Renal cortex interstitium (tissue), 11 donors: ENCODE data around the gene MSRB2. TPM values are rescaled to one million over a fixed set of nuclear protein-coding genes. Genes with fewer than 3 reads are reported as not detected.
A peak's percentile ranks its signal among the peaks of the same experiment; 100 is the strongest.
"Not testable (repeated sequence)": the region's sequence is repeated elsewhere in the genome, so short reads cannot be mapped to it uniquely, and the experiment has no call there.

Source experiments
- DNase-seq, 11 donors: peaks; one replicate each; pipeline ENCODE4 v3.0.0-alpha.2; 2013; ENCODE audit warnings: low read depth in 9 of 11, low spot score in 4 of 11; ENCODE audit errors: extremely low read depth in 1 of 11
- polyA plus RNA-seq, 3 donors: library from polyadenylated mRNA; unstranded; fragments of 120-200 nt; gene quantifications; one replicate each; pipeline ENCODE4 v1.2.1, GENCODE V29; 2013; ENCODE audit not compliant: insufficient read length in 3 of 3

The MSRB2 gene
- polyA plus RNA-seq, 3 donors: 43.9 to 51.5 (median 45.9) TPM

- DNase-seq: no peak
These were observed 30.0 kb upstream of the MSRB2 start for GRCh38 chr10:23065181-23065948.

DNA sequence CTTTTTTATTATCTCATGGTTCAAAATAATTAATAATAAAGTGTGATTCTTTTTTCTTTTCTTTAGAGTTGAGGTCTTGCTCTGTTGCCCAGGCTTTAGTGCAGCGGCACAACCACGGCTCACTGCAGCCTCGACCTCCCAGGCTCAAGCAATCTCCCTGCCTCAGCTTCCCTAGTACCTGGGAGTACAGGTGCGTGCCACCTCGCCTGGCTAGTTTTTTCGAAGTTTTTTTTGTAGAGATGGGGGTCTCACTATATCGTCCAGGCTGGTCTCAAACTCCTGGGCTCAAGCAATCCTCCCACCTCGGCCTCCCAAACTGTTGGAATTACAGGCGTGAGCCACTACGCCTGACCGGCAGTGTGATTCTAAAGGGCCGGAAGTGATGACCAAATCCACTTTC is 28.0 kb upstream of the MSRB2 start:
- DNase-seq: no peak

GRCh38 chr10:23067939-23068775 is 27.2 kb upstream of the MSRB2 start:
- DNase-seq: peak in 5 of 11 donors; percentile 62 to 78 (median 71)

- no peak for DNase-seq
These were observed 26.2 kb upstream of the MSRB2 start for GRCh38 chr10:23069019-23069815.

DNA sequence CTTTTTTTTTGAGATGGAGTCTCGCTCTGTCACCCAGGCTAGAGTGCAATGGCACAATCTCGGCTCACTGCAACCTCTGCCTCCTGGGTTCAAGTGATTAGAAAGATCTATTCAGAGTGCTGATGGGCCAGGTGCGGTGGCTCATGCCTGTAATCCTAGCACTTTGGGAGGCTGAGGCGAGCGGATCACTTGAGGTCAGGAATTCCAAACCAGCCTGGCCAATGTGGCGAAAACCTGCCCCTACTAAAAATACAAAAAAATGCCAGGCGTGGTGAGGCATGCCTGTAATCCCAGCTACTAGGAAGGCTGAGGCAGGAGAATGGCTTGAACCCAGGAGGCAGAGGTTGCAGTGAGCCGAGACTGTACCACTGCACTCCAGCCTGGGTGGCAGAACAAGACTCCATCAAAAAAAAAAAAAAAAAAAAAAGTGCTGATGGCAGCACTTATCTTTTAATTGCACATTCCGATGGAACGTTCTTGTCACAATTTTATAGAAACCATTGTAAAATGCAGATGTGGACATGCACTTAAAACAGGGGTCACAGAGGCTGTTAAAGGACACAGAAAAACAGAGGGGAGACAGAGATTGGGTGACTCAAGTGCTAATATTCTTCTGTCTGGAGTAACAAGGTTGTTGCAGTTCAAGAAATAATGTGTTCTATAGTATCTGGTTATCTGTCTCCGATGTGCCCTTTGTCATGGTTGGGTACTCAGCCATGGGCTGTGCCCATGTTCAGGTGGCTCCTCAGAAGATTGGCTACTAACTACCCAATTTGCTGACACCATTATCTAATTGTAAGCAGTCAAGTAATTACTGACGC is 25.1 kb upstream of the MSRB2 start:
- DNase-seq: not testable (repeated sequence)

DNA sequence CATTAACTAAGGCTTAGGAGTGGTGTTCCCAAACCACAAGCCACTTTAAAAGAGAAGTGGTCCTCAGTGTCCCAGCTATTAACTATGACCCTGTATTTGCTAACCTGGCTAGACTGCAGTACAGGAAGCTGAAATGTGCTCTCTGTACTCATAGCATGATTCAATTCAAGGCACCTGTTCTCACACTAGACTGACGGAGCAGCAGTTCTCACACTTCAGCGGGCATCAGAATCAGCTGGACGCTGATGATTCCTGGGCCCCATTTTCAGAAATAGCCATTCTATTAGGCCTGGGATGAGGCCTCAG is 24.5 kb upstream of the MSRB2 start:
- DNase-seq: no peak

DNA sequence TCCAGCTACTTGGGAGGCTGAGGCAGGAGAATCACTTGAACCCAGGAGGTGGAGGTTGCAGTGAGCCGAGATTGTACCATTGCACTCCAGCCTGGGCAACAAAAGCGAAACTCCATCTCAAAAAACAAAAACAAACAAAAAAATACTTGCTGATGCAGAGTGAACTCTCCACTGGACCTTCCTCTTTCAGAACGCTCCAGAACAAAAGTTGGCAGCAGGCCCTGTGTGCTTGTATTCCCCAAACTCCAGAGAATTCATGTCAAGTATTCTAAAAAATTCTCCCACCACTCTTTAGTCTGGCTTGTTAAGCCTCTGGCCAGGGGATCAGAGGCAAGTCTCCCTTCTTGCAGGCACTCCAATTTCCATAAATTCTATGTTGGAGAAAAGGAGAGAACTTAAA is 22.8 kb upstream of the MSRB2 start:
- not testable (repeated sequence) for DNase-seq

GRCh38 chr10:23073527-23073926 is 21.9 kb upstream of the MSRB2 start:
- no peak for DNase-seq

DNA sequence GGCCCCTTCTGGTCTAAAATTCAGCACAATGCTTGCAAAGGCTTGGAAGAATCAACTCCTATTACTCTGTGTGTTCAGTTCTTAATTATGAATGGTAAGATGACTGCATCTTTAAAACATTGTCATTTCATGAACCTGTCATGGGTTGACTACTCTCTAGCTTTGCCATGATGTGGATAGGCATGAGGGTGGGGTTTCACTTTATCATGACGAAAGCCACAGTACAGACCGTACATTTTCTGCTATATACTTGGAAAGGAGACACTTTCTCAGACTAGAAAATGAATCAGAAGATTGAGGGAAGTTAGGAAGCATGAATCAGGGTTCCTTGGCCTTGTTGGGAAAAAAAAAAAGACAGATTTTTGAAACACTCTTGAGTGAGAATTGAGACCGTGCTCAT is 19.7 kb upstream of the MSRB2 start:
- DNase-seq: no peak

DNA sequence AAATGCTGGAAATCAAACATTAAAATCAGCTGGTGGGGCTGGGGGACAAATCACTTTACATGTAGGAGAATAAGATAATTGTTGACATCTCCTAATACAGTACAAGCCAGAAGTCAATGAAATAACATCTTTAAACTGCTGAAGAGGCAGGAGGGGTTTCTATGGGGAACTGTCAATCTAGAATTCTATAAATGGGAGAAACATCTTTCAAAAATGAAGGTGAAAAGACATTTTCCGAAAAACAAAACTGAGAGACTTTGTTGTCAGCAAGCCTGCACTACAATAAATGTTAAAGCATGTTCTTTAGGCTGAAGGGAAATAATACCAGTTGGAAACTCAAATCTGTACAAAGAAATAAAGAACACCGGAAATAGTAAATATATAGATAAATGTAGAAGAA is 17.3 kb upstream of the MSRB2 start:
- no peak for DNase-seq

GRCh38 chr10:23079700-23080099 is 15.7 kb upstream of the MSRB2 start:
- peak in 1 of 11 donors; percentile 64 for DNase-seq

- no peak for DNase-seq
These were observed 15.1 kb upstream of the MSRB2 start for GRCh38 chr10:23080262-23080661.

DNA sequence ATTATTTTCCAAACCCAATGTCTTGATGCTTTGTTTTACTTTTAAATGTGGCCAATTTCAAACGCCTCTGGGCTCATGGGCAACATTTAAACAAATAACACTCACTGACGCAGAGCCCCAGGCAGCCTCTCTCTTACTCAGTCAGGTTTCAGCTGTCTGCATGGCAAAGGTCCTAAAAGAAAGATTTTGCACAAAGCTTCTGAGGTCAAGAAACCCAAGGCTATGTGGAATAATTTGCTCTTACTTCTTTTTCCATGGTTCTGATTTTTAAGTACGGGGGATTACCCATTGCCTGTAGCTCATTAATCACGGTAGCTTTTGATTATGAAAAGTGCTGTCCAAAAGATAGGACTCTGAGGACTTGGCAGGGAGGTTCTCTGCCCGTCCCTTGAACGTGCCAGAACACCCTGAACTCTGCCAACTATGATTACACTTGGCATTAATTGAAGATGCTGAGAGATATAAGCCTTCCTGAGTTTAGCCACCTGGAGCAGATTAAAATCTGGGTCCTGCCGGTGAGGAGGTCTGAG is 14.1 kb upstream of the MSRB2 start:
- DNase-seq: no peak

DNA sequence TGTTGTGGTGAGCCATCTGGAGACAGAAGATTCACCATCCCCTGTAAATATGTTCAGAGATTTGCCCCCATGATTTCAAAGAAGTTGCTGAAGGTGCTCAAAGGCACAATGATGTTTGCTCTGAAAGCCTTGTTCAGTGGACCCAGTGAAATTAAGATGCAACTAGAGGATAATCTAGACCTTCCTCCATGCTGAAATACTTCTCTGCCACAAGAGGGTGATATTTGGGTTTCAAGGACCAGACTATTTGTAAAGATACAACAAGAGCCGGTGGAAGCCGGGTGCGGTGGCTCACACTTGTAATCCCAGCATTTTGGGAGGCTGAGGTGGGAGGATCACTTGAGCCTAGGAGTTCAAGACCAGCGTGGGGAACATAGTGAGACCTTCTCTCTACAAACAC is 13.5 kb upstream of the MSRB2 start:
- no peak for DNase-seq

DNA sequence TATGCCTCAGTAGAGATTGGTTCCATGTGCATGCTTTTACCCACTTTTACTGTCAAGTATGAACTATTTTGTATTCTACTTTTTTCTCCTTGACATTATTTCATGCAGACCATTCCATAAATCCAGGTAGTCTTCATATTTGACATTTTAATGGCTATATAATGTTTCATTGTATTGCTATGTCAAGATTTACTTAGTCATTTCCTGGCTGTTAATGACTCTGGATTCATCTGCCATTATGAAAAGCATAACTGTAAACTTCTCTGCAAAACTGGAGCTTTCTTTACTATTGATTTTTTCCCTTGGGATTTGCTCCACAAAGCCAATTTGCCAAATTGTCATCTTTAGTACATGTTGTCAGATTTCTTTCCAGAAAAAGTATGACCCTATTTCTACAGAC is 6.8 kb upstream of the MSRB2 start:
- DNase-seq: no peak

DNA sequence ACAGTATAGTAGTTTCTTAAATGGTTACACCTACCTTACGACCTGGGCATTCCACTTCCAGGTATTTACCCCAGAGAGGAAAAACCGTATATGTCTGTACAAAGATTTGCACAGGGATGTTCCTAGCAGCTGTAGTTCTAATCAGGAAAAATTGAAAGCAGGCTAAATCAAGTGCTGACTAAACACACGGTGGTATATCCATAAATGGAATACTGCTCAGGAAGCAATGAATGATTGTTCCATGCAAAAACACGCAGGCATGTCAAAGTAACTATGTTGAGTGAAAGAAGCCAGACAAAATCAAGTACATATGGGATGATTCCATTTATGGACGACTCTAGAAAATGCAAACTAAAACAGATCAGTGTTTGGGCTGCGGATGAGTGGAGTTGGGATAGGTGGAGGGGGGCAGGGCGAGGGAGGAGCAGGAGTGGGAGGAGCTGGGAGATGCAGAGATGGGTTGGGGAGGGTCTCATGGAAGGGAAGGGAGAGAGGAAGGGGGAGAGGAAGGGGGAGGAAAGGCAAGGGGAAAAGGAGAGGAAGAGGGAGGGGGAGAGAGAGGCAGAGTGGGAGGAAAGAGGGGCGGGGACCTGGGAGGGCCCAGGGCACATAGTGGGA is 484 bp upstream of the MSRB2 start:
- no peak for DNase-seq

DNA sequence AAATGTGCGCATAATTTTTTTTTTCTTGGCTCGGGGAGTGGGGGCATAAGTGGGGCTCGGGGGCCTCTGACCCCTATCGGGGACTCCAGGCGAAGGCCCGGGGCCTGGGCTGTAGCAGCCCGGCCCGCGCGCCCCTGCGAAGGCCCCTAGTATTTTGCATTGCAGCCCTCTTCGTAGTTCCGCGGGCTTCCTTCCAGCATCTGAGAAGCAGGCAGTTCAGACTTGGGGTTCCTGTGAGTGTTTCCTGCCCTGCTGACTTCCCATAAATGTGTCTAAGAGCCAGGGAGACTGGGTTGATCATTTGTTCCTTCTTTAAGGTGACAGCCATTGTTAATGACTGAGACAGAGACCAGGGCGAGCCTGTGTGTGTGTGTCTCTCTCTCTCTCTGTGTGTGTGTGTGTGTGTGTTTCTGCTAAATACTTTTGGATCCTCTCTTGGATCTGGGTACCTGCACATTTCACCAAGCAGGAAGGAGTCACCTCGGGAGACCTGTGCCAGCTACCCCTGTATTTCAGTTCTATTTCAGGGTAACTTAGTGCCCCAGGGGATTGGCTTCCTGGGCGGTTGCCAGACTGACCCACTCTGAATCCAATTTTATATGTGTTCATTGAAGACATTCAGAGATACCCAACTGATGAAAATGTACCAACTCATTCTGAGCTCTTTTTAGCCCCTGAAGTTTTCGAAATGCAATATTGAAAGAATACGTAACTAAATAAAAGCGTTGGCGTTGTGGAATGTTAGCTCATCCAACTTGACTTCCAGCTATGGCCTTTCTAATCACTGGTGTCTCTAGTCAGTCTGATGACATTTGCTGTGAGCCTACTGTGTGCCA is 805 bp downstream of the MSRB2 start:
- DNase-seq: peak in 6 of 11 donors; percentile 51 to 64 (median 60)
